ENCODE measurements around the gene KCTD1.

KCTD1 gene

DNA sequence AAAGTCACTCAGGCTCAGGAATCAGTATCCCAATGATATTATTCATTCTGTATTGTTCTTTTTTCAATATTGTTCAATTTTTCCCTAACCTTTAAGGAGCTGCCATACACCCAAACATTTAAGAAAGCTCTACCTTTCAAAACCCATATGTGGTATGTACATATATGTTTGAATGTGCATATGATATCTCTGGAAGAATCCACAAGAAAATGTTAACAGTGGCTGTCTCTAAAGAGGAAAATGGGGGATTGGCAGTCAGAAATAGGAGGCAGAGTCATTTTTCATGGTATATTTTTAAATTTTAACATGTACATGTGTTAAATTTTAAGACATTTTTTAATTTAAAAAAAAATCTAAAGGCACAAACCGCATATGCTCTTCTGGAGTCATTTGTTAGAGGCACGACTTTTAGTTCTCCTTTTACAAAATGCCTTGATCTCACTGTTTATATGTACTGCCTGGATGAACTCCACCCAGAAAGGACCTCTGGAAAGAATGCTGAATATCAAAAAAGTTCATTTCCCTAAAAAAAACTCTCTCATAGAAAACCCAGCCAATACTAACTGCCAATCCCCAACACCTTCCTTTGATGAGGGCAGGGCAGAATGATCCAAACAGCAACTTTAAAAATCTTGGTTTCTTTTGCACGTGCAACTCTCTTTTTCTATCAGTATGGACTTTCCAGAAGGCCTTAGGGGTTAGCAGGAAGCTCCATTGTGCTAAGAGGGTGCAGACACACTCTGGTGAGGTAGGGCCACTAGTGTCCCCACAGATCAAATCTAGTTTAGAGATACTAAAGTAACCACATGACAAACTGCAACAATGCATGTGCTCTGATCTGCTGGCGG is 23.6 kb downstream of the KCTD1 start:
- TF ChIP-seq, protein P1, sequence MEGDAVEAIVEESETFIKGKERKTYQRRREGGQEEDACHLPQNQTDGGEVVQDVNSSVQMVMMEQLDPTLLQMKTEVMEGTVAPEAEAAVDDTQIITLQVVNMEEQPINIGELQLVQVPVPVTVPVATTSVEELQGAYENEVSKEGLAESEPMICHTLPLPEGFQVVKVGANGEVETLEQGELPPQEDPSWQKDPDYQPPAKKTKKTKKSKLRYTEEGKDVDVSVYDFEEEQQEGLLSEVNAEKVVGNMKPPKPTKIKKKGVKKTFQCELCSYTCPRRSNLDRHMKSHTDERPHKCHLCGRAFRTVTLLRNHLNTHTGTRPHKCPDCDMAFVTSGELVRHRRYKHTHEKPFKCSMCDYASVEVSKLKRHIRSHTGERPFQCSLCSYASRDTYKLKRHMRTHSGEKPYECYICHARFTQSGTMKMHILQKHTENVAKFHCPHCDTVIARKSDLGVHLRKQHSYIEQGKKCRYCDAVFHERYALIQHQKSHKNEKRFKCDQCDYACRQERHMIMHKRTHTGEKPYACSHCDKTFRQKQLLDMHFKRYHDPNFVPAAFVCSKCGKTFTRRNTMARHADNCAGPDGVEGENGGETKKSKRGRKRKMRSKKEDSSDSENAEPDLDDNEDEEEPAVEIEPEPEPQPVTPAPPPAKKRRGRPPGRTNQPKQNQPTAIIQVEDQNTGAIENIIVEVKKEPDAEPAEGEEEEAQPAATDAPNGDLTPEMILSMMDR (IDR thresholded peaks at IDR 0.05), result no peak

DNA sequence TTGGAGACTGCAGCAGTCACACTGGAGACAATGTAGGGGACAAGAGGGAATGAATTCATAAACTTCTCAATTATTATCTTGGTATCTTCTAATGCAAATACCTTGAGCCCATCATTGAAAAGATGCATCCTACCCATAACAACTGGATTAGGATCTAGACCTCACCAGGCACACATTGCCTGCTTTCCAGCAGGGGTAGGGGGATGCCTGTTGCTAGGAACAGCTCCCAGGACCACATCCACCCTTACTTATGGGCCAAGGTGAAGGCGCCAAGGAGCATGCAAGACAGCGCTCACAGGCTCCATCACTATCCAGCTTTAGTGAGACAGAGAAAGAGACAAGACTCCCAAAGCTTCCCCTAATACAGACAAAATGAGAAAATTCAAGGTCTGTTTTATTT is 24.4 kb downstream of the KCTD1 start:
- TF ChIP-seq, protein P1 (IDR thresholded peaks at IDR 0.05), result no peak

DNA sequence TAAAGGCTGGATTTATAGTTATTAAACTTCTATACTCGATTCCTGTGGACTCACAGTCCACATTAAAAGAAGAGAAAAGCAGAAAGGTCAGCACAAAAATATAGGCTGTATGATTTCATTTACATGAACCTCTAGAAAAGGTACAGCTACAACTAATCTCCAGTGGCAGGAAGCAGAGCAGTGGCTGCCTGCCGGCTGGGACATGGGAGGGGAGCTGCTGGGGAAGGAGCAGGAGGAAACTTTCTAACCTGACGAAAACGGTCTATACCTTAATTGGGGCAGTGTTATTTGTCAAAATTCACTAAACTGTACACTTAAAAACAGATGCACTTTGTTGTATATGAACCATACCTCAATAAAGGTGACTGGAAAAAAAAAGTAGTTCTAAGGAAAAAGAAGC is 26.7 kb downstream of the KCTD1 start:
- TF ChIP-seq, protein P1 (IDR thresholded peaks at IDR 0.05), result no peak

DNA sequence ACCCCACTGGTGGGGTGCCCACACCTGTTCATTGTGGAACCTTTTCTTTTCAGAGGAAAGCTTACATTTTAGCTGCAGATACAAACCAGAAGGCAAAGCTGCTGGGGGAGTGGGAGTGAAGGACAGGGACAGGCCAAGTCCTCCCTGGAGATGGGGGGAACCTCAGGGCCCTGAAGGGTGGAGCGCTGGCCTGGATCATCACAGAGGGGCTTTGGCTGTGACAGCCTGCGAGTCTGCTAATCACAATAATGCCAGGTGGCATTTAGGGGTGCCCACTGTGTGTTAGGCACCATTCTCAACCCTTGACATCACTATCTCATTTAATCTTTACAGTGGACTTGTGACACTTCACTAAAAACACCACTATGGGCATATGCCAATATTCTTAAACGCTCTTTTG is 27.4 kb downstream of the KCTD1 start:
- TF ChIP-seq, protein P1 (IDR thresholded peaks at IDR 0.05), result no peak

DNA sequence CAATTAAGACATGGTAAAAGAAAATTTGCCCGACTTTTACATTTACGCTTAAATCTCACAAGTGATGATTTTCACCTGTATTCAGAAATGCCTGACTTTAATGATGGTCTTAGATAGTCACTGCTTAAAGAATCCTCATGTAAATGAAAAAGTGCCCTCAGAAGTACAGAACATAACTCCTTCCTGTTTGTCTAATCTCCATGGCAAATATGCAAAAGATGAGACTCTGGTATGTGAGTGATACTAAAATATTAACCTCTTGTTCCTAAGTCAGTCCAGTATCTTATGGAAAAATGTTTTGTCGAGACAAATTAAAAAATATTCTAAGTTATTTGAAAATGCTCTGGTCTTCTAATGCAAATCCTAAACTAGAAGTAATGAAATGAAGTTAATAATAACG is 29.2 kb downstream of the KCTD1 start:
- TF ChIP-seq, protein P1 (IDR thresholded peaks at IDR 0.05), result no peak

DNA sequence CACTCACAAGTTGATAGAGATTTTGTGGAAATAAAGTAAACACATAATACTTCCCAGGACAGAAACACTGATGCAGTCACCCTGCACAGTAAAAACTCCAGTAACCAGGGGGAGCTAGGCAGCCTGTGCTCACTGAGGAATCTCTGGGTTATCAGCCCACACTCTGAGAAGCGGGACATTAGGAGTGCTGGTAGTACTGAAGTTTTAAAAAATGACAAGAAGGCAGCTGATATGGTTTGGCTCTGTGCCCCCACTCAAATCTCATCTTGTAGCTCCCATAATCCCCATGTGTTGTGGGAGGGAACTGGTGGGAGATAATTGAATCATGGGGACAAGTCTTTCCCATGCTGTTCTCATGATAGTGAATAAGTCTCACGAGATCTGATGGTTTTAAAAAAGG is 31.4 kb downstream of the KCTD1 start:
- TF ChIP-seq, protein P1 (IDR thresholded peaks at IDR 0.05), result no peak

DNA sequence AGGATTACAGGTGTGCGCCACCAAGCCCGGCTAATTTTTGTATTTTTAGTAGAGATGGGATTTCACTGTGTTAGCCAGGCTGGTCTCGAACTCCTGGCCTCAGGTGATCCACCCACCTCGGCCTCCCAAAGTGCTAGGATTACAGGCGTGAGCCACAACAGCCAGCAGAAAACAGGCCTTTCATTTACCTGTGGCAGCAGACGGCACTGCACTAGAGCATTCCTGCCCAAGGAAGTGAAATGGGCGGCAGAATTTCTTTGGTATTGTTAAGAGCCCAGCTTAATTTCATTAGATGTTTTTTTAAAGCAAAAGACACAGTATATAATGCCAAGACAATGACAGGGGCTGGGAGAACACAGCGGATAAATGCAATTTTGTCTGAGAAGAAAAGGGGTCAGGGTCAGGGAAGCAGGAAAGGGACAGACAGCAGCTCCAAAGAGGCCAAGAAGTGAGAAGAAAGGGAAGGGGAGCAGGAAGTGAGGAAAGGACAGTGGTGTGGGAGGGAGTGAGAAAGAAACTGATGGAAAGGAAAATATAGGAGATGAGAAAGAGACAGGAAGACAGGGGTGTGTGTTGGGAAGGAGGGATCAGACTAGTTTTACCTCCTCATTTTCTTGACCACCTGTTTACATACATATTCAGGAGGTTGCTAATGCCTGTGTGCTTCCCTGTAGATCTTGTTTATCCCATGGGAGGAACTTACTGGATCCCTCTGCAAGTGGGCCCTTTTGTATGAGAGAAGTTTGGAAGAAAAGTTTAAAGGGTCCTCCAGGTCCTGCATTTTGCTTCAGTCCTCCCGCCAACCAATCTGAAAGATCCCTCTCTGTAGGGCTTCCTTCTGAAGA is 32.5 kb downstream of the KCTD1 start:
- TF ChIP-seq, protein P1 (IDR thresholded peaks at IDR 0.05), result no peak
